SJSA1 (cell line): ENCODE measurements around the gene GSTT2B. TPM values are rescaled to one million over a fixed set of nuclear protein-coding genes. Genes with fewer than 3 reads are reported as not detected.
"Not testable (repeated sequence)": the region's sequence is repeated elsewhere in the genome, so short reads cannot be mapped to it uniquely, and the experiment has no call there.

ENCODE experiments used
- DNase-seq, 2 experiments: peaks; one replicate each; pipeline ENCODE4 v3.0.0-alpha.2; 2015 to 2020; ENCODE audit warnings: low spot score in 2 of 2, low read depth in 1 of 2
- H3K27ac ChIP-seq: fragments of 250-450 bp; sonication (Bioruptor Pico); 2 replicates; pipeline ENCODE4 v1.5.1; 2020; ENCODE audit warnings: mild to moderate bottlenecking, moderate library complexity
- H3K27me3 ChIP-seq: fragments of 250-450 bp; sonication (Bioruptor Pico); replicated peaks from 2 replicates; pipeline ENCODE4 v1.5.1; 2020; ENCODE audit warnings: mild to moderate bottlenecking, moderate library complexity
- H3K36me3 ChIP-seq: fragments of 250-450 bp; sonication (Bioruptor Pico); 2 replicates; pipeline ENCODE4 v1.5.1; 2020; ENCODE audit warnings: mild to moderate bottlenecking
- H3K4me1 ChIP-seq: fragments of 250-450 bp; sonication (Bioruptor Pico); replicated peaks from 2 replicates; pipeline ENCODE4 v1.6.1; 2021; ENCODE audit warnings: mild to moderate bottlenecking
- H3K4me3 ChIP-seq: fragments of 250-450 bp; sonication (Bioruptor Pico); 2 replicates; pipeline ENCODE4 v1.5.1; 2020; ENCODE audit warnings: mild to moderate bottlenecking
- H3K9me3 ChIP-seq: fragments of 250-450 bp; sonication (Bioruptor Pico); replicated peaks from 2 replicates; pipeline ENCODE4 v1.5.1; 2020; ENCODE audit warnings: mild to moderate bottlenecking
- total RNA-seq: library from RNA; depleted of rRNA; stranded (reverse); fragments of >200 nt; shearing (Covaris generic); gene quantifications from 2 replicates; pipeline ENCODE4 v1.2.3, GENCODE V29; 2014; rRNA removed

The GSTT2B gene
- 17.0 and 17.8 TPM in 2 replicates for total RNA-seq

DNA sequence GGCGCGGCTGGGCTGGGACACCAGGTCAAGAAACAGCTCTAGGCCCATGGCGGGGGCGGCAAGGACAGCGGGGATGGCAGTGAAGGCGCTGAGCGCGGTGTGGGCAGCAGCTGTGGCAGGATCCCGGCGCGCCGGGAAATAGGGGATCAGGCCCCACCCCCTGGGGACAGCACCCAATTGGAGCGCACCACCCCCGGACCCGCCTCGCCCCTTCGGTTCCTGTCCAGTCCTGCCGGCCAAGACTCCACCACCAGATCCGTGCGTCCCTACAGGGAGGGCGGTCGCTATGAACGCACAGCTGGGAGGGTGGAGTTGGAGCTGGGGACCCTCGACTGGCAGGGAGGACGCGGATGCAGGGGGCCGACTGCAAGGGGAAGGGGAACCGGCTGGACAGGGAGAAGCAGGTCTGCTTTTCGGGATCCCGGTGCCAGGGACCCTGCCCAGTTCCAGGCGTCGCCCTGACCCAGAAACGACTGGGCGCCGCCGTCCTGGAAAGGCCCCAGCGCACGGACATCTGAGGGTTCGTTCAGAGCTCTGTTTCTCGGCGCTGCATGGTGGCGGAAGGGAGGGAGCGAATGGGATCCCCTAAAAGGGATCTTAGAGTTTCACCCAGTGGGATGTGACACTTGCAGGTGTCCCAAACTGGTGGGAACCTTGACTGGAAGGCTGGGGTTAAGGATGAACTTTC, at the start of gene GSTT2B:
GSTT2B (minus strand) TSS at position 112 of the 688 bp plus-strand sequence; CDS start at position 48, 64 bp downstream.
- not testable (repeated sequence) for H3K36me3 ChIP-seq, H3K27me3 ChIP-seq, H3K4me1 ChIP-seq, DNase-seq, H3K4me3 ChIP-seq, H3K27ac ChIP-seq, H3K9me3 ChIP-seq

DNA sequence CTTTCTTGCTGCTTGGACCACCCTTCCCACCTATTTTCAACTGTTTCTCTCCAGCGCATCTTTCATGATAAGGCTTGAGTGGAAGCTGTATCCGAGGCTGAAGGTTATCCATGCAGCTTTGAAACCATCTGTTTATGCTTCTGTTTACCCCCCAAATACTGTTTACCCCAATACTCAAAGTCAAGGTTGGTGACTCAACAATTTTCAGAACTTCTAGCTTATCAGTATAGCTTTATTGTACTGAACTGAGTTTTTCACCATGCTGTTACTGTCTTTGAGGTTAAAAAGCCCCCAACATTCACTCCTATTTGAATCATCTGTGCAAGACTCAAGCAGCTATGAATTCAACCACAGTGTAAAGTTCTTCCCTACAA, 49.0 kb upstream of the GSTT2B start:
- H3K27ac ChIP-seq = no peak overlapping the region
- H3K4me3 ChIP-seq = no peak overlapping the region
- peaks cover 6% of the 10 kb centered on the region for H3K4me1 ChIP-seq
- no peaks in the 10 kb centered on the region for H3K27me3 ChIP-seq
- H3K36me3 ChIP-seq = peaks cover 3% of the 10 kb centered on the region; the same call in 1 of the 2 replicates
- DNase-seq = no peak
- 0 out of 2 replicates have a peak, but pooled peaks cover 3% of the 10 kb centered on the region for H3K9me3 ChIP-seq

DNA sequence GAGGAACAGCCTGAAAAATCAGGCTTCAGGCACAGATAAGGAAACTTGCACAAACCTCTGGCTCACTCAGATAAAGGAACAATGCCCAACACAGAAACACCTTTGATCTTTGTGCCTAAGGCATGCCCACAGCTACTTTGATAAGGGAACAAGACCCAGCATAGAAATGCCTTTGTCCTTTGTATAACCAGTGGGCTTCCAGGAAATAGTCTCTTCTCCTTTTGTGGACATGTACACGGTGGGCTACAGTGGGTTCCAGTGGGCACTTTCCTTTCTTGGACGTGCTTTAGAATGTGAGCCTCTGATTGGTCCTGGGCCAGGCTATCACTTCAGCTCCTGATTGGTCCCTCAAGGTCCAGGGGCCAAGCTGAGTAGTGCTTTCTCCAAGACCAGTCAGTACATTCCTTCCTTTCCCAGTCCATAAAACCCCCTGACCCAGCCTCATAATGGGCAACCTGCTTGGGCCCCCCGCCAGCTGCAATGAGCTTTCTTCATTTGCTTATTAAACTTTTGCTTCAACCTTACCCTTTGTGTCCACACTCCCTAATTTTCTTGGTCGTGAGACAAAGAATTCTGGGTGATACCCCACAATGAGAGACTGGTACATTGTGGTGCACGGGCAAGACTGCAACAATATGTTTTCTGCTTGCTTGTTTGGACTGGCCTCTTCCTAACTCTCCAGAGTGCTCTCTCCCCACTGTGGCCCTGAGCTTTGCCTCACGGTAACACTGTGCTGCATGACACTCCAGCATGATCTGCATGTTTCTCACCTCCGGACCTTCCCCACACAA, 48.4 kb upstream of the GSTT2B start:
- Histone ChIP-seq H3K27ac (no peak overlapping the region), H3K36me3 (peaks cover 3% of the 10 kb centered on the region; the same call in 1 of the 2 replicates), H3K4me1 (peaks cover 6% of the 10 kb centered on the region), H3K9me3 (0 out of 2 replicates have a peak, but pooled peaks cover 3% of the 10 kb centered on the region), H3K27me3 (no peaks in the 10 kb centered on the region), H3K4me3 (no peak overlapping the region)
- no peak for DNase-seq

GRCh38 chr22:24008381-24009226, 47.6 kb upstream of the GSTT2B start:
- Histone ChIP-seq H3K27ac (no peak overlapping the region), H3K9me3 (0 out of 2 replicates have a peak, but pooled peaks cover 3% of the 10 kb centered on the region), H3K36me3 (peaks cover 3% of the 10 kb centered on the region; the same call in 1 of the 2 replicates), H3K4me1 (peaks cover 6% of the 10 kb centered on the region), H3K4me3 (no peak overlapping the region), H3K27me3 (no peaks in the 10 kb centered on the region)
- DNase-seq = no peak

DNA sequence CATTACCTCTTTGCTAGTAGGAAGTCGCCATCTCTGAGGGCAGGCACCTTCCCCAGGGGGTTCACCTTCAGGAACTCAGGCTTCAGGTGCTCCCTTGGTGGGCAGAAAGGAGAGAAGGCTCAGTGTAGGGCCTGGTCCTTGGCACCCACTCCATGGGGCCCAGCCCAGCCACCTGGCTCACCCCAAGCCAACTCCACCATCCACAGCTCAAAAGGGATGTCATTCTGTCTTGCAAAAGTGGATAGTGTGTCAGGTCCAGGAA, 47.0 kb upstream of the GSTT2B start:
- DNase-seq = no peak
- Histone ChIP-seq H3K4me1 (peaks cover 6% of the 10 kb centered on the region), H3K9me3 (0 out of 2 replicates have a peak, but pooled peaks cover 3% of the 10 kb centered on the region), H3K27me3 (no peaks in the 10 kb centered on the region), H3K27ac (no peak overlapping the region), H3K4me3 (no peak overlapping the region), H3K36me3 (peaks cover 3% of the 10 kb centered on the region; the same call in 1 of the 2 replicates)

DNA sequence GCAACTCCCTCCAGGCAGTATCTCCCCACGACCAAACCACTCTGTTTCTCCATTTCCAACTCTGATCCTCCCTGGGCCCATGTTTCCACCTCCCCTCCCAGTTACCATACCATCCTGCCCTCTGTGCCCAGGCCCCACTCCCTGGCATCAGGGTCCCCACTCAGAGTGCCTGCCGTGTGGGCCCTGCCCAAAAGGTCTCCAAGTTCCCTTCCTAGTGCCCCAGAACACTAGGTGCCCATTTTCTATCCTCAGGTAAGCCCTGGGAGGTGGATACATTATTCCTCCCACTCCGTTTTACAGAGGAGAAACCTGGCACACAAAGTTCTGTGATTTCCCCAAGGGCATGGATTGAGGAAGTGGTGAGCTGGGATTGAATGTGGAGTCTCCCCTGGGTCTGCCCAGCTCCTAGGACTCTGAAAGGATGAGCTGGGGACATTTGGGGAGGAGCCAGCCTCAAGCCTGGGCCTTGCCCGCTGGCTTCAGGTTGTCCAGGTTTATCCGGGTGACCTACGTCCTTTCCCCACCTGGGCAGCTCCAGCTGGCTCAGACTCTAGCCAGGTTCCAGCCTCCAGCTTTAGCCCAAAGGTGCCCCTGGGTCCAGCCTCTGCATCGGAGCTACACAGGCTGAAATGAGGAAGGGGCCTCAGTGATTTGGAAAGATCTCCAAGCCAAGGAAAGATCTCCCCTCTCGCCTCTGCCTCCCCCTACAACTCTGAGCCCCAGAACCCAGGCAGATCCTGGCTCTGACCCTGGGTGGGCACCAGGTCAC, 46.4 kb upstream of the GSTT2B start:
- Histone ChIP-seq H3K36me3 (peaks cover 3% of the 10 kb centered on the region; the same call in 1 of the 2 replicates), H3K4me3 (no peak overlapping the region), H3K27ac (no peak overlapping the region), H3K4me1 (peaks cover 4% of the 10 kb centered on the region), H3K9me3 (0 out of 2 replicates have a peak, but pooled peaks cover 3% of the 10 kb centered on the region), H3K27me3 (no peaks in the 10 kb centered on the region)
- no peak for DNase-seq

- DNase-seq = no peak
Measured at GRCh38 chr22:24006914-24007214, 45.9 kb upstream of the GSTT2B start.

DNA sequence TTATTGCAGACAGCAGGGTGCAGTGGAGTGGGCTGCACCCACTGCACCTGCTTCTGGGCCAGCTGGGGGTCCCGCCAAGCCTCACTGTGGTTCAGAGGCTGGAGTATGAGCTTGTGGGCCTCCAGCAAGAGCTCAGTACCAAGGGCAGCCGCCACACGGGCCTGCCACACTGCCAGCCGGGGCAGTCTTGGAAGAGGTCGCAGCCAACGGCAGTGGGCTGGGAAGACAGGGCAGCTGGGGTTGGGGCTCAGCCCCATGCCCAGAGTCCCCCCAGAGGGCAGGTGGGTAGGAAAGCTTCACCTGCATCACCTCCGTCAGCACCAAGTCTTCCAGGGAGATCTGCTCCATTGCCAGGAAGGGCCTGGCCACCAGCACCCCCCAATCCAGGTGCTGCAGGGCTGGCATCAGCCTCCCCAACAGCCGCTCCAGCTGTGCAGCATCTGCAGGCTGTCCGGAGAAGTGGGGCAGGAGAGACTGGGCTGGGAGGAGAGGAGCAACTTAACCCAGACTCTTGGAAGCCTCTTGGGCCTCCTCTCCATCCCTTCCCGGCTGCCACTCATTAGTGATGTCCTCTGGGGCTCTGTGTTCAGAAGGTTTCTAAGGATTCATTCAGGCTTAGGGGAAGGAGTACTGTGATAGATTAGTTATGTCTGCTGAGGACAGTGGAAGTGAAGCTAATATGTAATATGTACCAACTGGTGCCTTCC, 45.4 kb upstream of the GSTT2B start:
- no peaks in the 10 kb centered on the region for H3K27me3 ChIP-seq

More at GRCh38 chr22:24006914-24007214, 45.9 kb upstream of the GSTT2B start:
- Histone ChIP-seq H3K36me3 (peaks cover 3% of the 10 kb centered on the region; the same call in 1 of the 2 replicates), H3K9me3 (0 out of 2 replicates have a peak, but pooled peaks cover 3% of the 10 kb centered on the region), H3K27me3 (no peaks in the 10 kb centered on the region), H3K27ac (no peak overlapping the region), H3K4me1 (no peaks in the 10 kb centered on the region), H3K4me3 (no peak overlapping the region)

GRCh38 chr22:24005201-24005600, 44.2 kb upstream of the GSTT2B start, which contains the start of gene GSTT4:
Gene GSTT4 (minus strand): TSS chr22:24005453. CDS start chr22:24005356, 97 bp downstream.
- Histone ChIP-seq H3K36me3 (no peaks in the 10 kb centered on the region), H3K27ac (no peak within 1 kb of the TSS), H3K9me3 (0 out of 2 replicates have a peak, but pooled peaks cover 3% of the 10 kb centered on the region), H3K27me3 (no peaks in the 10 kb centered on the region), H3K4me3 (no peak within 1 kb of the TSS), H3K4me1 (peaks cover 6% of the 10 kb centered on the region)
- no peak for DNase-seq

More for the DNA sequence above, 45.4 kb upstream of the GSTT2B start:
- Histone ChIP-seq H3K36me3 (peaks cover 2% of the 10 kb centered on the region; the same call in 1 of the 2 replicates), H3K4me1 (peaks cover 2% of the 10 kb centered on the region), H3K27ac (no peak overlapping the region), H3K4me3 (no peak overlapping the region), H3K9me3 (0 out of 2 replicates have a peak, but pooled peaks cover 3% of the 10 kb centered on the region)
- DNase-seq = no peak

DNA sequence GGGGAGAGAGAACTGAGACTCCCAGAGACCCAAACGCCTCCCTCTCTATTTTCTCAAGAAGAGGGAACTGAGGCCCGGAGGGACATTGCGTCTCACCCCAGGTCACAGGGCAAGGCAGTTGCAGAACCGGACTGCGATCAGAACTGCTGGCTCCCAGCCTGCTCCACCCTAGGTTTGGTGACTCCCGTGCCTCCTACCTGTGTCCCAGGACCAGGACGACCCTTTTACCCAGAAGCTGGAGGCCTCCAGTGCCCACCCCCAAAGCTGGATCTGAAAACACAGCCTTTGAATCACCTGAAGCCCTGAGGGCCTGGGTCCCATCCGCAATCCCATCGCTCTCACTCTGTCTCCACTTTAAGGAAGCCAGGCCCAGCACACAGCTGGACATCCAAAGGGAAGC, 42.9 kb upstream of the GSTT2B start:
- Histone ChIP-seq H3K4me3 (no peak overlapping the region), H3K4me1 (peaks cover 6% of the 10 kb centered on the region), H3K27ac (no peak overlapping the region), H3K36me3 (no peaks in the 10 kb centered on the region), H3K9me3 (0 out of 2 replicates have a peak, but pooled peaks cover 3% of the 10 kb centered on the region), H3K27me3 (no peaks in the 10 kb centered on the region)
- no peak for DNase-seq

- peaks cover 6% of the 10 kb centered on the region for H3K4me1 ChIP-seq
- no peak for DNase-seq
- H3K9me3 ChIP-seq = 0 out of 2 replicates have a peak, but pooled peaks cover 3% of the 10 kb centered on the region
- no peak overlapping the region for H3K4me3 ChIP-seq
- no peaks in the 10 kb centered on the region for H3K36me3 ChIP-seq
- H3K27ac ChIP-seq = no peak overlapping the region
- H3K27me3 ChIP-seq = no peaks in the 10 kb centered on the region
Measured at GRCh38 chr22:24002851-24003250, 41.9 kb upstream of the GSTT2B start.

GRCh38 chr22:24002272-24002671, 41.3 kb upstream of the GSTT2B start:
- Histone ChIP-seq H3K27me3 (no peaks in the 10 kb centered on the region), H3K36me3 (no peaks in the 10 kb centered on the region), H3K4me1 (peaks cover 6% of the 10 kb centered on the region), H3K27ac (no peak overlapping the region), H3K4me3 (no peak overlapping the region), H3K9me3 (0 out of 2 replicates have a peak, but pooled peaks cover 3% of the 10 kb centered on the region)
- no peak for DNase-seq
